ENCODE data around the gene TM2D3. TPM values are rescaled to one million over a fixed set of nuclear protein-coding genes. Genes with fewer than 3 reads are reported as not detected.

TM2D3 gene
- total RNA-seq, 1 donor from 2014 or later = 55.3 TPM

DNA sequence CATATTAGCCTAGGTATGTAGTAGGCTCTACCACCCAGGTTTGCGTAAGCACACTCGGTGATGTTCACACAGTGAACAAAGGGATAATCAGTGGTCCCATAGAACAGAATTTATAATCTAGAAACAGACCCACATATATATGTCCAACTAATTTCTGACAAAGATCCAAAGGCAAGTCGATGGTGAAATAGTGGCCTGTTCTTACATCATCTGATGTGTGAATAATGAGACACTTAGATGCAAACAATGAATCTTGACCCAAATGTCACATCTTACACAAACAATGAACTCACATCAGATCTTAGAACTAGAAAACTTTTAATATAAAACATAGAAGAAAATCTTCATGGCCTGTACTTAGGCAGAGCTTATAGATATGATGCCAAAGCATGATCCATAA is 17.6 kb upstream of the TM2D3 start:
- TF ChIP-seq, protein P1, sequence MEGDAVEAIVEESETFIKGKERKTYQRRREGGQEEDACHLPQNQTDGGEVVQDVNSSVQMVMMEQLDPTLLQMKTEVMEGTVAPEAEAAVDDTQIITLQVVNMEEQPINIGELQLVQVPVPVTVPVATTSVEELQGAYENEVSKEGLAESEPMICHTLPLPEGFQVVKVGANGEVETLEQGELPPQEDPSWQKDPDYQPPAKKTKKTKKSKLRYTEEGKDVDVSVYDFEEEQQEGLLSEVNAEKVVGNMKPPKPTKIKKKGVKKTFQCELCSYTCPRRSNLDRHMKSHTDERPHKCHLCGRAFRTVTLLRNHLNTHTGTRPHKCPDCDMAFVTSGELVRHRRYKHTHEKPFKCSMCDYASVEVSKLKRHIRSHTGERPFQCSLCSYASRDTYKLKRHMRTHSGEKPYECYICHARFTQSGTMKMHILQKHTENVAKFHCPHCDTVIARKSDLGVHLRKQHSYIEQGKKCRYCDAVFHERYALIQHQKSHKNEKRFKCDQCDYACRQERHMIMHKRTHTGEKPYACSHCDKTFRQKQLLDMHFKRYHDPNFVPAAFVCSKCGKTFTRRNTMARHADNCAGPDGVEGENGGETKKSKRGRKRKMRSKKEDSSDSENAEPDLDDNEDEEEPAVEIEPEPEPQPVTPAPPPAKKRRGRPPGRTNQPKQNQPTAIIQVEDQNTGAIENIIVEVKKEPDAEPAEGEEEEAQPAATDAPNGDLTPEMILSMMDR (IDR thresholded peaks at IDR 0.05) = no peak
- DNase-seq (ENCODE audit: extremely low spot score, unreplicated experiment) = no peak
- no peak overlapping the region for H3K4me3 Mint-ChIP-seq (ENCODE audit: unreplicated experiment)
- H3K36me3 Mint-ChIP-seq (ENCODE audit: unreplicated experiment) = peaks cover 58% of the 10 kb centered on the region
- peaks cover 11% of the 10 kb centered on the region for H3K4me1 Mint-ChIP-seq (ENCODE audit: unreplicated experiment)
- no peak overlapping the region for H3K27ac Mint-ChIP-seq (ENCODE audit: unreplicated experiment)
- H3K9me3 Mint-ChIP-seq (ENCODE audit: unreplicated experiment) = peaks cover 8% of the 10 kb centered on the region
- H3K27me3 Mint-ChIP-seq (ENCODE audit: unreplicated experiment) = no peaks in the 10 kb centered on the region

DNA sequence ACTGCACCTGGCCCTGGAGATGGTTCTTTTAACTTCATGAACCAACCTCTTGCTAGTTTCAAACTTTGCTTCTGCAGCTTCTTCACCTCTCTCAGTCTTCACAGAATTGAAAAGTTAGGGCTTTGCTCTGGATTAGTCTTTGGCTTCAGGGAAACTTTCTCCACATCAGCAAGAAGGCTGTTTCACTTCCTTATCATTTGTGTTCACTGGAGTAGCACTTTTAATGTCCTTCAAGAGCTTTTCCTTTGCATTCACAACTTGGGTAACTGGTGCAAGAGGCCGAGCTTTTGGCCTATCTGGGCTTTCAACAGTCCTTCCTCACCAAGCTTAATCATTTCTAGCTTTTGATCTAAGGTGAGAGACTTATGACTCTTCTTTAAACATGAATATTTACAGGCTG is 15.7 kb upstream of the TM2D3 start:
- H3K4me3 Mint-ChIP-seq (ENCODE audit: unreplicated experiment) = no peak overlapping the region
- peaks cover 8% of the 10 kb centered on the region for H3K9me3 Mint-ChIP-seq (ENCODE audit: unreplicated experiment)
- peaks cover 16% of the 10 kb centered on the region for H3K4me1 Mint-ChIP-seq (ENCODE audit: unreplicated experiment)
- H3K27me3 Mint-ChIP-seq (ENCODE audit: unreplicated experiment) = no peaks in the 10 kb centered on the region
- H3K36me3 Mint-ChIP-seq (ENCODE audit: unreplicated experiment) = peaks cover 45% of the 10 kb centered on the region
- no peak for DNase-seq (ENCODE audit: extremely low spot score, unreplicated experiment)
- no peak overlapping the region for H3K27ac Mint-ChIP-seq (ENCODE audit: unreplicated experiment)
- TF ChIP-seq, protein P1 (IDR thresholded peaks at IDR 0.05) = no peak

DNA sequence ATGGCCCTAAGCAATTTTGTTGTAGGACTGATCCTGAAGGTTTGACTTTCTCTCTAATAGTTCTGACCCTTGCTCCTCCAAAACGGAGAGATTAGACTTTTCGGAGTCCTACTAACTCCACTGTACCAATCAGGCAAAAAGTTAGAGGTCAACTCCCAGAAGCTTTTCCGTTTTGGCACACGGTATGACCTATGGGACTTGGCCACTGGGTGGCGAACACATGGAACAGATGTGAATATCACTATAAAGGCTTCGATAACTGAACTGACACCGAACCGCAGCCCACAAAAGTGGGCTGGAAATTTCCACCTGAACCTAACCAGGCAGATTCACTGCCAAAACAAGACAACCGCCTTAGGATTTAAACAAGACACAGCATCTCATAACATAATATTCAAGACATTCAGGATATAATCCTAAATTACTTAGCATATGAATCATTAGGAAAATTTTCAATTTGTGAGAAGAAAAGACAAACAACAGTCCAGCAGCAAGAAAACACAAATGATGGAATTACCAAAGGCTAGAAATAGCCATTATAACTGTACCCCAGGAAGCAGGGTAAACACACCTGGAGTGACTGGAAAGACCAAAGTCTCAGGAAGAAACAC is 12.2 kb upstream of the TM2D3 start:
- peaks cover 8% of the 10 kb centered on the region for H3K9me3 Mint-ChIP-seq (ENCODE audit: unreplicated experiment)

DNA sequence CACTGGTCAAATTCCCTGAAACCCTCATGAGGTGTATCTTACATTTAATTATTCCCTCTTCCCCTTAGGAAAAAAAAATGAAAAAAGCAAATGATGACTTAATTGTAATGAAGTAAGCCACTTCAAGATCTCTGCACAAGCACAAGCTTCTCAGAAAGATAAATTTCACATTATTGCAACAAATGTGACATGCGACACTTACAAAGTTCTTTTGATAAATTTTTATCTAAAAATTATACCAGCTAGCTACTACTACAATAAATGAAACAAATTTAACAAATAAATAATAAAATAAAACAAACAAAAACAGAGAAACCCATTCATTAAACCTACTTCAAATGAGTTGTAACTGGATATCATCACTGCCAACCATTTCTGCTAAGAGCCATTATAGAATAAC is 10.0 kb upstream of the TM2D3 start:
- Mint-ChIP-seq H3K4me3 (ENCODE audit: unreplicated experiment) (no peak overlapping the region), H3K27me3 (ENCODE audit: unreplicated experiment) (no peaks in the 10 kb centered on the region), H3K36me3 (ENCODE audit: unreplicated experiment) (peaks cover 9% of the 10 kb centered on the region), H3K27ac (ENCODE audit: unreplicated experiment) (no peak overlapping the region), H3K9me3 (ENCODE audit: unreplicated experiment) (peaks cover 4% of the 10 kb centered on the region), H3K4me1 (ENCODE audit: unreplicated experiment) (peaks cover 16% of the 10 kb centered on the region)
- TF ChIP-seq, protein P1 (IDR thresholded peaks at IDR 0.05) = no peak
- no peak for DNase-seq (ENCODE audit: extremely low spot score, unreplicated experiment)

More for the DNA sequence above, 12.2 kb upstream of the TM2D3 start:
- Mint-ChIP-seq H3K4me1 (ENCODE audit: unreplicated experiment) (peaks cover 16% of the 10 kb centered on the region), H3K27ac (ENCODE audit: unreplicated experiment) (no peak overlapping the region), H3K27me3 (ENCODE audit: unreplicated experiment) (no peaks in the 10 kb centered on the region), H3K4me3 (ENCODE audit: unreplicated experiment) (no peak overlapping the region), H3K36me3 (ENCODE audit: unreplicated experiment) (peaks cover 17% of the 10 kb centered on the region)
- TF ChIP-seq, protein P1 (IDR thresholded peaks at IDR 0.05) = peak; percentile 25
- DNase-seq (ENCODE audit: extremely low spot score, unreplicated experiment) = no peak

DNA sequence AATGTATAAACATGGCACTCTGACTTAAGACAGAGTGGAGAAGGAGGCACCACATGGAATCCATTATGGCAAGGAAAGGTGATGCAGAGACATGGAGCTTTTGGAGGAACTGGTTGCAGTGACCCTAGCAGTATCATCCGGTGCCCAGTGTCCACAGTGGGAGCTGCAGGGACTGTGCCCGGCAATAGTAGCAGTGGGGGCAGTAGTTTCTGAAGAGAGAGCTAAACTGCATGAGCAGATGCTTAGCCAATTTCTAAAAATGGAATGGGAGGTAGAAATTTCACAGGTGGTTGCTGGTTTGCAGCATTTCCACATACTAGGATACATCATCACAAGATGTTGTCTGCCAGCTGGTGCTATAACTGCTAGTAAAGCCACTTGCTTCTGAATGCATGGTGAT is 7.8 kb upstream of the TM2D3 start:
- DNase-seq (ENCODE audit: extremely low spot score, unreplicated experiment) = no peak
- no peaks in the 10 kb centered on the region for H3K9me3 Mint-ChIP-seq (ENCODE audit: unreplicated experiment)
- H3K36me3 Mint-ChIP-seq (ENCODE audit: unreplicated experiment) = peaks cover 5% of the 10 kb centered on the region
- H3K27me3 Mint-ChIP-seq (ENCODE audit: unreplicated experiment) = no peaks in the 10 kb centered on the region
- TF ChIP-seq, protein P1 (IDR thresholded peaks at IDR 0.05) = no peak
- peaks cover 7% of the 10 kb centered on the region for H3K4me1 Mint-ChIP-seq (ENCODE audit: unreplicated experiment)
- H3K4me3 Mint-ChIP-seq (ENCODE audit: unreplicated experiment) = no peak overlapping the region
- no peak overlapping the region for H3K27ac Mint-ChIP-seq (ENCODE audit: unreplicated experiment)
